SK-N-SH (cell line): ENCODE measurements around the gene MIAT. TPM values are rescaled to one million over a fixed set of nuclear protein-coding genes. Genes with fewer than 3 reads are reported as not detected.

Experiments used
- CTCF ChIA-PET: fragments of 300-600, 350-600 bp; formaldehyde crosslinking; extraction: SDS; loops from one replicate; lab custom pipeline; 2021; lab: Yijun Ruan, JAX
- POLR2A ChIA-PET: fragments of 350-600 bp; sonication (Branson Sonifier 250); formaldehyde crosslinking; extraction: SDS; loops from one replicate; lab custom pipeline; 2020; ENCODE audit warnings: antibody characterized with exemption, inconsistent platforms; lab: Yijun Ruan, JAX
- DNase-seq: peaks from one replicate; pipeline ENCODE4 v3.0.0; 2012
- H2AFZ ChIP-seq: fragments of 200-600 bp; sonication (generic); 2 replicates; pipeline ENCODE4 v1.8.1; 2016; ENCODE audit warnings: antibody characterized with exemption, mild to moderate bottlenecking, low read depth
- H3F3A ChIP-seq: fragments of 200-600 bp; sonication (generic); replicated peaks from 2 replicates; pipeline ENCODE3; 2016; ENCODE audit warnings: antibody characterized with exemption, mild to moderate bottlenecking; ENCODE audit not compliant: insufficient read depth
- H3K27ac ChIP-seq, 2 experiments: fragments of 200-500 bp in 1 of 2; fragments of 200-600 bp in 1 of 2; sonication (Bioruptor generic) in 1 of 2; sonication (generic), shearing (Covaris generic) in 1 of 2; 2 replicates each; pipeline versions ENCODE4 v1.5.1 to v1.6.1; 2014 to 2016; ENCODE audit warnings: low read depth in 2 of 2, inconsistent platforms in 1 of 2, low read length in 1 of 2, mild to moderate bottlenecking in 1 of 2, mixed read lengths in 1 of 2
- H3K27me3 ChIP-seq: fragments of 200-600 bp; sonication (generic), shearing (Covaris generic); 2 replicates; pipeline ENCODE4 v1.6.1; 2016; ENCODE audit warnings: mixed run types; ENCODE audit not compliant: insufficient read depth
- H3K36me3 ChIP-seq, 2 experiments: fragments of 200-500 bp in 1 of 2; fragments of 200-600 bp in 1 of 2; sonication (Bioruptor generic) in 1 of 2; sonication (generic) in 1 of 2; replicated peaks in 1 of 2; 2 replicates each; pipeline versions ENCODE3 to v1.5.1; 2014 to 2016; ENCODE audit warnings: low read length in 1 of 2, mild to moderate bottlenecking in 1 of 2; ENCODE audit not compliant: insufficient read depth in 2 of 2, control insufficient read depth in 1 of 2
- H3K4me1 ChIP-seq, 2 experiments: fragments of 200-500 bp in 1 of 2; fragments of 200-600 bp in 1 of 2; sonication (Bioruptor generic) in 1 of 2; sonication (generic), shearing (Covaris generic) in 1 of 2; 2 replicates each; pipeline versions ENCODE4 v1.5.1 to v1.6.1; 2014 to 2016; ENCODE audit warnings: low read depth in 1 of 2, low read length in 1 of 2, mixed run types in 1 of 2; ENCODE audit not compliant: insufficient read depth in 2 of 2, control insufficient read depth in 1 of 2
- H3K4me2 ChIP-seq: fragments of 200-600 bp; sonication (generic), shearing (Covaris generic); 2 replicates; pipeline ENCODE4 v1.6.1; 2017; ENCODE audit warnings: mixed run types
- H3K4me3 ChIP-seq, 2 experiments: fragments of 200-500 bp in 1 of 2; fragments of 200-600 bp in 1 of 2; sonication (Bioruptor generic) in 1 of 2; sonication (generic), shearing (Covaris generic) in 1 of 2; 2 replicates each; pipeline versions ENCODE4 v1.5.1 to v1.8.1; 2014 to 2016; ENCODE audit warnings: low read depth in 2 of 2, inconsistent platforms in 1 of 2, low read length in 1 of 2, mild to moderate bottlenecking in 1 of 2, mixed read lengths in 1 of 2, moderate library complexity in 1 of 2
- H3K79me2 ChIP-seq: fragments of 200-600 bp; sonication (generic); 2 replicates; pipeline ENCODE4 v1.8.1; 2017; ENCODE audit warnings: mild to moderate bottlenecking; ENCODE audit not compliant: insufficient read depth
- H3K9ac ChIP-seq: fragments of 200-600 bp; sonication (generic); 2 replicates; pipeline ENCODE4 v1.6.1; 2017; ENCODE audit warnings: mixed run types
- H3K9me2 ChIP-seq: fragments of 200-600 bp; sonication (generic); 2 replicates; pipeline ENCODE4 v1.6.1; 2017; ENCODE audit warnings: mixed run types
- H3K9me3 ChIP-seq: fragments of 200-600 bp; sonication (generic); 2 replicates; pipeline ENCODE4 v1.6.1; 2017; ENCODE audit warnings: mixed run types, mild to moderate bottlenecking, moderate library complexity
- H4K20me1 ChIP-seq: fragments of 200-600 bp; sonication (generic); 2 replicates; pipeline ENCODE4 v1.6.1; 2017; ENCODE audit warnings: mild to moderate bottlenecking, mixed run types; ENCODE audit not compliant: insufficient read depth
- ELF1 ChIP-seq: IDR thresholded peaks from 2 replicates; pipeline ENCODE4 v1.4.0; 2012
- EP300 ChIP-seq, 2 experiments: IDR thresholded peaks; 2 replicates each; pipeline versions ENCODE4 v1.4.0 to v1.6.1; 2012; ENCODE audit warnings: borderline replicate concordance in 1 of 2, low read depth in 1 of 2, low read length in 1 of 2
- EZH2phosphoT487 ChIP-seq: fragments of 200-600 bp; sonication (generic); IDR thresholded peaks from 2 replicates; pipeline ENCODE4 v1.6.1; 2017; ENCODE audit warnings: low read depth, mixed run types, mild to moderate bottlenecking, antibody characterized with exemption, moderate library complexity, borderline replicate concordance
- FOXJ3 ChIP-seq: sonication (generic); formaldehyde crosslinking; IDR thresholded peaks from 2 replicates; pipeline ENCODE4 v1.5.1; 2020; ENCODE audit warnings: mild to moderate bottlenecking, missing genetic modification reagents
- JUND ChIP-seq: IDR thresholded peaks from 2 replicates; pipeline ENCODE4 v1.4.0; 2012
- MXI1 ChIP-seq: IDR thresholded peaks from 2 replicates; pipeline ENCODE4 v1.6.1; 2012; ENCODE audit warnings: mild to moderate bottlenecking, low read depth, low read length, improper control_type of control experiment
- RCOR1 ChIP-seq: fragments of 150-350 bp; IDR thresholded peaks from 2 replicates; pipeline ENCODE4 v1.6.1; 2017; ENCODE audit warnings: antibody characterized with exemption, low read length
- SMC3 ChIP-seq: IDR thresholded peaks from 2 replicates; pipeline ENCODE4 v1.6.1; 2012; ENCODE audit warnings: low read depth, low read length, improper control_type of control experiment
- YY1 ChIP-seq: IDR thresholded peaks from 2 replicates; pipeline ENCODE4 v1.4.0; 2012; ENCODE audit warnings: low read depth, mild to moderate bottlenecking
- WGBS: methylation state at CpG from one replicate; pipeline ENCODE4 v1.1.6; 2017; ENCODE audit warnings: low lambda C conversion rate; 5-methylcytosine and 5-hydroxymethylcytosine counted together
- polyA plus RNA-seq, 3 experiments: library from polyadenylated mRNA; depleted of rRNA; stranded (reverse); fragments of >200 nt; gene quantifications; 2 replicates each; pipeline ENCODE4 v1.2.3, GENCODE V29; 2012
- TF ChIP-seq, protein P1 (sequence below): IDR thresholded peaks from 2 replicates; pipeline ENCODE4 v1.6.1; 2012; ENCODE audit warnings: mild to moderate bottlenecking, low read depth, low read length, moderate library complexity
- TF ChIP-seq, protein P2 (sequence below): IDR thresholded peaks from 2 replicates; pipeline ENCODE4 v1.4.0; 2012; ENCODE audit warnings: low read depth, borderline replicate concordance
- TF ChIP-seq, protein P3 (sequence below): fragments of 150-350 bp; IDR thresholded peaks from 2 replicates; pipeline ENCODE4 v1.6.1; 2017; ENCODE audit warnings: antibody characterized with exemption, low read length, low read depth, borderline replicate concordance
- TF ChIP-seq, protein P4 (sequence below): IDR thresholded peaks from 2 replicates; pipeline ENCODE4 v1.4.0; 2012; ENCODE audit warnings: low read depth
- TF ChIP-seq, protein P5 (sequence below): fragments of 150-350 bp; IDR thresholded peaks from 2 replicates; pipeline ENCODE4 v1.6.1; 2016; ENCODE audit warnings: mild to moderate bottlenecking, low read depth, low read length
- TF ChIP-seq, protein P6 (sequence below): IDR thresholded peaks from 2 replicates; pipeline ENCODE4 v1.4.0; 2012; ENCODE audit warnings: low read depth, borderline replicate concordance

Gene MIAT
- polyA plus RNA-seq, 1 of the 3 experiments (the other 2 are of a cell fraction) = 5.4 TPM

DNA sequence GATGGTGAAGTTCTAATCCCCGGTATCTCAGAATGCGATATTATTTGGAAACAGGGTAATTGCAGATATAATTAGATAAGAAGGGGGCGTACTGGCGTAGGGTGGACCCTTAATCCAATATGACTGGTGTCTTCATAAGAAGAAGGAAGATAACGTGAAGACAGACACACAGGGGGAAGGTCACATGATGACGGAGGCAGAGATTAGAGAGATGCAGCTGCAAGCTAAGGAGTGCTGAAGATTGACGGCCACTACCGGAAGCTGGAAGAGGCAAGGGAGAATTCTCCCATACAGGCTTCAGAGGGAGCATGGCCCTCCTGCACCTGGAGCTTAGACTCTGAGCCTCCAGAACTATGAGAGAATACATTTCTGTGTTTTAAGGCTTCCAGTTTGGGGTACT lies 54.8 kb downstream of the MIAT start:
- no peak overlapping the region for H3K27ac ChIP-seq

More for the DNA sequence above, 54.8 kb downstream of the MIAT start:
- Histone ChIP-seq H3K36me3 (no peaks in the 10 kb centered on the region), H3K9me2 (no peaks in the 10 kb centered on the region), H3F3A (peaks cover 8% of the 10 kb centered on the region), H3K4me3 (no peak overlapping the region), H3K4me1 (peaks cover 0 to 7% of the 10 kb centered on the region in 2 experiments; a peak in 1 of 4 replicates), H4K20me1 (no peaks in the 10 kb centered on the region), H3K27me3 (no peaks in the 10 kb centered on the region), H2AFZ (no peak overlapping the region), H3K9ac (no peak overlapping the region), H3K9me3 (peaks cover 2% of the 10 kb centered on the region; the same call in 1 of the 2 replicates), H3K4me2 (no peak overlapping the region), H3K79me2 (no peaks in the 10 kb centered on the region)
- ChIA-PET POLR2A (no interaction called here), CTCF (interaction anchor here (1.0 to 1.9 kb wide), 4 partner anchors 12 to 227 kb away, joined by 3 to 7 read pairs (median 4); no protein-coding TSS in a partner anchor)
- no peak for DNase-seq
- WGBS = 86% methylated on average over 8 of the region's 8 CpGs
- no peak for TF ChIP-seq RCOR1
- TF ChIP-seq ELF1 = no peak
- TF ChIP-seq, protein P1, sequence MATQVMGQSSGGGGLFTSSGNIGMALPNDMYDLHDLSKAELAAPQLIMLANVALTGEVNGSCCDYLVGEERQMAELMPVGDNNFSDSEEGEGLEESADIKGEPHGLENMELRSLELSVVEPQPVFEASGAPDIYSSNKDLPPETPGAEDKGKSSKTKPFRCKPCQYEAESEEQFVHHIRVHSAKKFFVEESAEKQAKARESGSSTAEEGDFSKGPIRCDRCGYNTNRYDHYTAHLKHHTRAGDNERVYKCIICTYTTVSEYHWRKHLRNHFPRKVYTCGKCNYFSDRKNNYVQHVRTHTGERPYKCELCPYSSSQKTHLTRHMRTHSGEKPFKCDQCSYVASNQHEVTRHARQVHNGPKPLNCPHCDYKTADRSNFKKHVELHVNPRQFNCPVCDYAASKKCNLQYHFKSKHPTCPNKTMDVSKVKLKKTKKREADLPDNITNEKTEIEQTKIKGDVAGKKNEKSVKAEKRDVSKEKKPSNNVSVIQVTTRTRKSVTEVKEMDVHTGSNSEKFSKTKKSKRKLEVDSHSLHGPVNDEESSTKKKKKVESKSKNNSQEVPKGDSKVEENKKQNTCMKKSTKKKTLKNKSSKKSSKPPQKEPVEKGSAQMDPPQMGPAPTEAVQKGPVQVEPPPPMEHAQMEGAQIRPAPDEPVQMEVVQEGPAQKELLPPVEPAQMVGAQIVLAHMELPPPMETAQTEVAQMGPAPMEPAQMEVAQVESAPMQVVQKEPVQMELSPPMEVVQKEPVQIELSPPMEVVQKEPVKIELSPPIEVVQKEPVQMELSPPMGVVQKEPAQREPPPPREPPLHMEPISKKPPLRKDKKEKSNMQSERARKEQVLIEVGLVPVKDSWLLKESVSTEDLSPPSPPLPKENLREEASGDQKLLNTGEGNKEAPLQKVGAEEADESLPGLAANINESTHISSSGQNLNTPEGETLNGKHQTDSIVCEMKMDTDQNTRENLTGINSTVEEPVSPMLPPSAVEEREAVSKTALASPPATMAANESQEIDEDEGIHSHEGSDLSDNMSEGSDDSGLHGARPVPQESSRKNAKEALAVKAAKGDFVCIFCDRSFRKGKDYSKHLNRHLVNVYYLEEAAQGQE = no peak
- TF ChIP-seq, protein P2, sequence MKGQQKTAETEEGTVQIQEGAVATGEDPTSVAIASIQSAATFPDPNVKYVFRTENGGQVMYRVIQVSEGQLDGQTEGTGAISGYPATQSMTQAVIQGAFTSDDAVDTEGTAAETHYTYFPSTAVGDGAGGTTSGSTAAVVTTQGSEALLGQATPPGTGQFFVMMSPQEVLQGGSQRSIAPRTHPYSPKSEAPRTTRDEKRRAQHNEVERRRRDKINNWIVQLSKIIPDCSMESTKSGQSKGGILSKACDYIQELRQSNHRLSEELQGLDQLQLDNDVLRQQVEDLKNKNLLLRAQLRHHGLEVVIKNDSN = no peak
- TF ChIP-seq, protein P3, sequence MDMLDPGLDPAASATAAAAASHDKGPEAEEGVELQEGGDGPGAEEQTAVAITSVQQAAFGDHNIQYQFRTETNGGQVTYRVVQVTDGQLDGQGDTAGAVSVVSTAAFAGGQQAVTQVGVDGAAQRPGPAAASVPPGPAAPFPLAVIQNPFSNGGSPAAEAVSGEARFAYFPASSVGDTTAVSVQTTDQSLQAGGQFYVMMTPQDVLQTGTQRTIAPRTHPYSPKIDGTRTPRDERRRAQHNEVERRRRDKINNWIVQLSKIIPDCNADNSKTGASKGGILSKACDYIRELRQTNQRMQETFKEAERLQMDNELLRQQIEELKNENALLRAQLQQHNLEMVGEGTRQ = no peak
- TF ChIP-seq MXI1 = no peak
- no peak for TF ChIP-seq JUND
- TF ChIP-seq, protein P4, sequence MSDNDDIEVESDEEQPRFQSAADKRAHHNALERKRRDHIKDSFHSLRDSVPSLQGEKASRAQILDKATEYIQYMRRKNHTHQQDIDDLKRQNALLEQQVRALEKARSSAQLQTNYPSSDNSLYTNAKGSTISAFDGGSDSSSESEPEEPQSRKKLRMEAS = no peak
- TF ChIP-seq, protein P5, sequence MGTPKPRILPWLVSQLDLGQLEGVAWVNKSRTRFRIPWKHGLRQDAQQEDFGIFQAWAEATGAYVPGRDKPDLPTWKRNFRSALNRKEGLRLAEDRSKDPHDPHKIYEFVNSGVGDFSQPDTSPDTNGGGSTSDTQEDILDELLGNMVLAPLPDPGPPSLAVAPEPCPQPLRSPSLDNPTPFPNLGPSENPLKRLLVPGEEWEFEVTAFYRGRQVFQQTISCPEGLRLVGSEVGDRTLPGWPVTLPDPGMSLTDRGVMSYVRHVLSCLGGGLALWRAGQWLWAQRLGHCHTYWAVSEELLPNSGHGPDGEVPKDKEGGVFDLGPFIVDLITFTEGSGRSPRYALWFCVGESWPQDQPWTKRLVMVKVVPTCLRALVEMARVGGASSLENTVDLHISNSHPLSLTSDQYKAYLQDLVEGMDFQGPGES = no peak
- TF ChIP-seq YY1 = no peak
- no peak for TF ChIP-seq EP300 (IDR thresholded peaks at IDR 0.05; ENCODE audit: borderline replicate concordance in 1 of 2, low read depth in 1 of 2, low read length in 1 of 2)
- TF ChIP-seq, protein P6, sequence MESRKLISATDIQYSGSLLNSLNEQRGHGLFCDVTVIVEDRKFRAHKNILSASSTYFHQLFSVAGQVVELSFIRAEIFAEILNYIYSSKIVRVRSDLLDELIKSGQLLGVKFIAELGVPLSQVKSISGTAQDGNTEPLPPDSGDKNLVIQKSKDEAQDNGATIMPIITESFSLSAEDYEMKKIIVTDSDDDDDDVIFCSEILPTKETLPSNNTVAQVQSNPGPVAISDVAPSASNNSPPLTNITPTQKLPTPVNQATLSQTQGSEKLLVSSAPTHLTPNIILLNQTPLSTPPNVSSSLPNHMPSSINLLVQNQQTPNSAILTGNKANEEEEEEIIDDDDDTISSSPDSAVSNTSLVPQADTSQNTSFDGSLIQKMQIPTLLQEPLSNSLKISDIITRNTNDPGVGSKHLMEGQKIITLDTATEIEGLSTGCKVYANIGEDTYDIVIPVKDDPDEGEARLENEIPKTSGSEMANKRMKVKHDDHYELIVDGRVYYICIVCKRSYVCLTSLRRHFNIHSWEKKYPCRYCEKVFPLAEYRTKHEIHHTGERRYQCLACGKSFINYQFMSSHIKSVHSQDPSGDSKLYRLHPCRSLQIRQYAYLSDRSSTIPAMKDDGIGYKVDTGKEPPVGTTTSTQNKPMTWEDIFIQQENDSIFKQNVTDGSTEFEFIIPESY = no peak
- no peak for TF ChIP-seq EZH2phosphoT487
- no peak for TF ChIP-seq SMC3
- TF ChIP-seq FOXJ3 (CRISPR knock-in tag) = no peak
